NCI-H1092 (cell line): Measurements from ENCODE around the gene NPY5R.

ENCODE experiments used
- DNase-seq: peaks from one replicate; lab custom pipeline; 2025; lab: John Stamatoyannopoulos, UW

The NPY5R gene

GRCh38 chr4:163343604-163344146 is at the start of gene NPY5R:
NPY5R (plus strand) TSS chr4:163343892; CDS start chr4:163350274, 6,382 bp downstream.
- DNase-seq, result no peak

GRCh38 chr4:163295138-163295537 is 48.6 kb upstream of the NPY5R start:
- DNase-seq, result no peak

- no peak for DNase-seq
Observed at GRCh38 chr4:163300445-163300844, 43.2 kb upstream of the NPY5R start.

GRCh38 chr4:163303069-163303468 is 40.6 kb upstream of the NPY5R start:
- DNase-seq, result no peak

- no peak for DNase-seq
Observed at GRCh38 chr4:163309466-163309865, 34.2 kb upstream of the NPY5R start.

GRCh38 chr4:163317110-163317509 is 26.6 kb upstream of the NPY5R start:
- DNase-seq, result no peak

- DNase-seq, result no peak
Observed at GRCh38 chr4:163330916-163331628, 12.6 kb upstream of the NPY5R start.

- no peak for DNase-seq
Observed at GRCh38 chr4:163331629-163332376, 11.9 kb upstream of the NPY5R start.

- DNase-seq, result peak; percentile 32
Observed at GRCh38 chr4:163332526-163333406, 10.9 kb upstream of the NPY5R start, which contains the start of gene NPY1R. NPY1R (minus strand) TSS chr4:163332596; CDS start chr4:163326554, 6,042 bp downstream.

GRCh38 chr4:163335384-163335783 is 8.3 kb upstream of the NPY5R start:
- DNase-seq, result no peak

- no peak for DNase-seq
Observed at GRCh38 chr4:163344147-163345125, 744 bp downstream of the NPY5R start.

GRCh38 chr4:163350672-163351071 is 7.0 kb downstream of the NPY5R start:
- DNase-seq, result no peak

GRCh38 chr4:163353054-163353453 is 9.4 kb downstream of the NPY5R start:
- DNase-seq, result no peak

- no peak for DNase-seq
Observed at GRCh38 chr4:163356104-163356503, 12.4 kb downstream of the NPY5R start.

- no peak for DNase-seq
Observed at GRCh38 chr4:163367651-163368050, 24.0 kb downstream of the NPY5R start.

GRCh38 chr4:163372029-163372428 is 28.3 kb downstream of the NPY5R start:
- no peak for DNase-seq

GRCh38 chr4:163378661-163379060 is 35.0 kb downstream of the NPY5R start:
- no peak for DNase-seq

GRCh38 chr4:163380703-163381102 is 37.0 kb downstream of the NPY5R start:
- DNase-seq, result no peak

- DNase-seq, result no peak
Observed at GRCh38 chr4:163382178-163382869, 38.6 kb downstream of the NPY5R start.

GRCh38 chr4:163384434-163384833 is 40.7 kb downstream of the NPY5R start:
- no peak for DNase-seq
